MV-4-11 (cell line): ENCODE measurements around the gene SEMA3E.
"Not testable (repeated sequence)": the region's sequence is repeated elsewhere in the genome, so short reads cannot be mapped to it uniquely, and the experiment has no call there.

Experiments used
- DNase-seq: peaks from one replicate; lab custom pipeline; 2025; lab: John Stamatoyannopoulos, UW

The SEMA3E gene

DNA sequence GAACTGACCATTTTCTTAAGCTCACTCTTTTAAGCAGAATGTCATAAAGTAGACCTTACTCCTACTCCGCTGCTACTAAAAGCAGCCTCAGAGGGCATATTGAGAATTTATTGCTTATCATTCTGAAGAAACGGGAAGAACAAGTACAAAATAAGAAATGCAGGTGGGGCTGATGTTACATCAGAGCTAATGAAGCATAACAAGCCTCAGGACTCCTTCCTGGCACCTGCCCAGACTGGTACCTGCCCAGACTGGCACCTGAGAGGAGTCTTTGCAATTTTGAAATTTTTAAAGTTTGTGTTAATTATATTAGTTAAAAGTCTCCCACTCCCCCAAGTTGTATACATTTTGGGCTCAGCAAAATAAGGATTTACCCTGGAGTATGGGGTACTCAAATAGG, 162.4 kb downstream of the SEMA3E start:
- DNase-seq: no peak

DNA sequence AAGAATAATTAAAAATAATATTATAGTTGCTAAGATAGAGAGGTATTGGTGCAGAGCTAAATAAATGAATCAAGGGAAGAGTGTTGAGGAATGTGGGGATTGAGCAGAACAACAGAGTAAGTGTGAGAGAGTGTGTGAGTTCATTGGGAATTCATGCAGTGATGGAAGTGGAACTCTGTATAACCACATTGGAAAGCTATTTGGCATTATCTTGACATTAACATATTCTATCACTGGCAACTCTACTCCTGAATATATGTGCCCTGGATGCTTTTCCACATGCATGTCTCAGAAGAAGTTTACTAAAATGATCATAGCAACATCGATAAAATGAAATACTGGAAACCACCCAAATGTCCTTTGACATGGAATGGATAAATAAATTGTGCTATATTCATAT, 164.1 kb downstream of the SEMA3E start:
- DNase-seq: no peak

DNA sequence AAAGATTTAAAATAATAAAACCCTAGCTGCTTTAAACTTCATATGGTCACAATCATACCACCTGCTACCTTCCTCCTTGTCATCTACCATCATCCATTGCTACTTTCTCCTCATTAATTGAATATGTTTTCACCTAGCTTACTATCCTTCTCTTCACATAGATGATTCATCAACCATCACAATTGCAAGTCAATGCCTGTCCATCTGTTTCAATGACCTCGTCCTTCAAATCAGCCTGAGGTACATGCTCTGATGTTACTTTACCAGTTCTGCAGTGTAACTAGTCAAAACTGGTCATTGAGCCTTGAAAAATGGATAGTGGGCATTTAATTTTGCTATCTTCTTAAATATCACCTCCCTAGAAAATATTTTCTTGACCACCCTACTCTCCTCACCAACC, 164.7 kb downstream of the SEMA3E start:
- no peak for DNase-seq

DNA sequence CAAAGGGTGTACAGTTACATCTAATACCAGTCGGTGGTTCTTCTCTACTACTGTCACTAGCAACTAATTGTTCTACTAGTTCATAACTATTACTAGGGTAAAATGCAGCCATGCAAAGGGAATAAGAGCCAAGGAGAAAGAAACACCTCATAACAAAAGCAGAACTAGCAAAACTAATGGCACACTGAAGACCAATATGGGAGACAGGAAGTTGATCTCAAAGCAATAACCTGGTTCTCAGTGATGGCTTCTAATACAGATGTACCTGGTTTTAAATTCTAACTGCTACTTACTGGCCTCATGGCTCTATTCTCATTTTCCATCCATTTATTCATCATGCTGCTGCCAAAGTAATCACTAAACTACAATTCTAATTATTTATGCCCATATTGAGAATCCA, 170.3 kb downstream of the SEMA3E start:
- DNase-seq: no peak

DNA sequence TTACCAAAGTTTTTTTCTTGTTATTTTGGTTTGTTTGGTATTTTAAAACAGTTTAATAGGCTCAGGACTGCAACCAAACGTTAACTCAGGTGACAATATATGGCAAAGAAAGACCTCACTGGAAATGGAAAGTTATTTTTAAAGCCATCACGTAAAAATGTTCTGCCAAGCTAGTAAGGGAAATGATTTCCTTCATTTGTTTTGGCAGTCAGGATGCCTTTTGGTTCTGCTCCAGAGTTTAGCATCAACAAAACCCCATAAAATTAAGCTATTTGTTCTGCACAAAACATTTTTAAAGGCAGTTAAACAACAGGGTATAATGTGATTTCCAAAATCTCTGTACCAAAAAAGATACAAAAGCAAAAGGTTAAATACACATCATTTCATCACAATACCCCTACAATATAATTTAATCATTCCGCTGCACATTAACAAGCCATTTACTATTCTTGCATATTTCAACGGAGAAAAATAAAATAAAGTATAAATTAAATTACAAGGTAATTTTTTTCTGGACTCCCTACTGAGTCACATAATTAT, 172.4 kb downstream of the SEMA3E start:
- no peak for DNase-seq

DNA sequence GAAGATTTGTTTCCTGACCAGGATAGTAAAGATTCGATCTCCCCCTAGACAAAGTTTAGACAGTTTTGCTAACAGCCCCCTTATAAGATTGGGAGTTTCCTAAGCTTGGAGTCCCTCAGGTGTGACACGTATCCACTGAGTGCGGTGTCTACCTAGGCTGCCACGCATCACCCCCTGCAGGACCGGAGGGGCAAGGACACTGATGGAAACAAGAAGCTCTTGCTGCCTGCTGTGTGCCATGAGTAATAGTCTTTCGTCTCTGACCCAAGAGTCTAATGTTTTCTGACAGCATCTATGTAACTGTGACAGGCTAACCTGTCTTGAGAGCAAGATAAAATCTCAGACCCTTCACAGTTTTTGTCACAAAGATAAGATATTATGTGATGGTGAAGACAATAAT, 173.5 kb downstream of the SEMA3E start:
- DNase-seq: no peak

DNA sequence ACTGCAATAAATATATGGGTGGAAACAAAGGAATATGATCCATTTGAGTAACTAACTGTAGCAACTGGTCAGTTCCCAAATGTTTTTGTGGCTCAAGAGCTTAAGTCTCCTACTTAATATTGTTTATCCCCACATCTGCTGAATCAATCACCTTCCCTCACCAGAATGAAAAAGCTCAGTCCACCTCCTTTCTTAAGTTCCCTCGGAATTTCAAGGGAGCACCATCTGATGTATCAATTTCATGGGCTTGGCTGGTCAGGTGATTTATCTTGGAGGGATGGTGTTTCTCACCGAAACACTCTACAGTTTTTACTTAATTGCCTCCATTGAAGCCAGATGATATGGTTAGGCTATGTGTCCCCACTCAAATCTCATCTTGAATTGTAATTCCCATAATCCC, 176.6 kb downstream of the SEMA3E start:
- no peak for DNase-seq

DNA sequence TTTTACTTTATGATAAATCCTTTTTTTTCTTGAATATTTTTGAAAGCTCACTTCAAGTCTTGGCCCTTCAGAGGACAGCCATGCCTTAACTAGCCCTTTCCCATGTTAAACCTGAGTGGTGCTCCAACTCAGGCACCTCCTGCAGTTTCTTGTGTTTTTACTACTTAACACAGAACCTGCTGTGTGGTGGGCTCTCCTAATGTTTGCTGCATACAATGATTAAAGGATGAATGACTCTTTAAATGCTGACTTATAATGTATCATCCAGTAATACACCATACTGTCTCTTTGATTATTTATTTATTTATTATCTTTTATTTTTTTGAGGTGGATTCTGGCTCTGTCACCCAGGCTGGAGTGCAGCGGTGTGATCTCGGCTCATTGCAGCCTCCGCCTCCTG, 179.4 kb downstream of the SEMA3E start:
- DNase-seq: no peak

DNA sequence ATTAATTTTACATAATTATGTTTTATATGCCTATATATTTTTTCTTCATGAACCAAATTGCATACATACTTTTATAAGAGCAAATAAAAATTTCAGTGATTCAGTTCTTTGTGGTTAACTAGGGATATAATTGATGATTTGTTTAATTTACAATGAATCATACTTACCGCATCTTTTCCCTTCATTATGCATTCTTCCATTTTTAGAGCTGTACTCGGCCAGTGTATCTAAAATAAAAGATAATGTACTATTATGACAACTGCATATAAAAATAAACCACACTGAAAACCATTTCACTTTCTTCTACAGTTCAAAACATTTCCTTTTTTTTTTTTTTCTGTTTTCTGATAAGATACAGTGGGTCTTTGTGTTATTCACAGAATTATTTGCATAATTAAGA, 179.9 kb downstream of the SEMA3E start:
- DNase-seq: no peak

DNA sequence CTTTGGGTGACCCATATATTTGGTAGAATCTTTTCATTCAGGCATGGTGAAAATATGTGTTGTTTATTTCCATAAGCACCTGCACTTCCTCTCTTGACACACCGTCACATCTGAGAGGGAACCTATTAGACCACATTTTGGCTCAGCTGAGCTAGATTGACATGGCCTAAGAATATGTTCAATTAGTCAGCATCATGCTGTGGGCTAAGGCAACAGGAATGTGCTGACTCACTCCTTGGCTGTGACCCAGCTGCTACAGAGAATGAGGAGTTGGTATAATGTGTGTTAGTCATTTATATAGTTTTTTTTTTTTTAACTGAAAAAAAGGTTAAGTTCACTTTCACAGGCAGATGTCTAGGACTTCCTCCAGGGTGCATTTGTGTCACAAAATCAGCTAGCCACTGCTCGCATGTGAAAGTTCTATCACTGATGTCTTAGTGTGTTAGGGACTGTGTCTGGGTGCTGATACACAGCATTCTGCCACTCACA, 180.6 kb downstream of the SEMA3E start:
- peak; percentile 86 for DNase-seq

DNA sequence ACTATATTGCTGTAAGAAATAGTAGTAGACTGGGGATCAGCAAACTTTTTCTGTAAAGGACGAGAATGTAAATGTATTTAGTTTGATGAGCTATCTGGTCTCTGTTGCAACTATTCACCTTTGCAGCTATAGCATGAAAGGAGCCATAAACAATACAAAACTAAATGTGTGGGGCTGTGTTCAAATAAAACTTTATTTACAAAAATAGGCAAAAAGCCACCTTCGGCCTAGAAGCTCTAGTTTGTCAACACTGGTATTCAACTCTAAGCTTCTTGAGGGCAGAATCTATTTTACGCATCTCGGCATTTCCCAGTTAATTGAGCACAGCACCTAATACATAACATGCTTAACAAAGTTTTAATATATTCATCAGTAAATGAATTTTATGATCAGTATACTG, 181.4 kb downstream of the SEMA3E start:
- no peak for DNase-seq

DNA sequence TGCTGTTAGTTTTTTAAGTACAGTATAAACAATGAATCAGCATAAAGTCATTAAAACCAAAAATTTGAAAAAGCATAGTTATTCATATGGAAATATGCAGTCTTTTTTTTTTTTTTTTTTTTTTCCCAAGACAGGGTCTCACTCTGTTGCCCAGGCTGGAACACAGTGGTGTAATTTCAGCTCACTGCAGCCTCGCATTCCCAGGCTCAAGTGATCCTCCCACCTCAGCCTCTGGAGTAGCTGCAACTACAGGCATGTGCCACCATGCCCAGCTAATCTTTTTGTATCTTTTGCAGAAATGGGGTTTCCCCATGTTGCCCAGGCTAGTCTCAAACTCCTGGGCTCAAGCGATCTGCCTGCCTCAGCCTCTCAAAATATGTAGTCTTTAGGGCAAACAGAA, 182.0 kb downstream of the SEMA3E start:
- DNase-seq: no peak

DNA sequence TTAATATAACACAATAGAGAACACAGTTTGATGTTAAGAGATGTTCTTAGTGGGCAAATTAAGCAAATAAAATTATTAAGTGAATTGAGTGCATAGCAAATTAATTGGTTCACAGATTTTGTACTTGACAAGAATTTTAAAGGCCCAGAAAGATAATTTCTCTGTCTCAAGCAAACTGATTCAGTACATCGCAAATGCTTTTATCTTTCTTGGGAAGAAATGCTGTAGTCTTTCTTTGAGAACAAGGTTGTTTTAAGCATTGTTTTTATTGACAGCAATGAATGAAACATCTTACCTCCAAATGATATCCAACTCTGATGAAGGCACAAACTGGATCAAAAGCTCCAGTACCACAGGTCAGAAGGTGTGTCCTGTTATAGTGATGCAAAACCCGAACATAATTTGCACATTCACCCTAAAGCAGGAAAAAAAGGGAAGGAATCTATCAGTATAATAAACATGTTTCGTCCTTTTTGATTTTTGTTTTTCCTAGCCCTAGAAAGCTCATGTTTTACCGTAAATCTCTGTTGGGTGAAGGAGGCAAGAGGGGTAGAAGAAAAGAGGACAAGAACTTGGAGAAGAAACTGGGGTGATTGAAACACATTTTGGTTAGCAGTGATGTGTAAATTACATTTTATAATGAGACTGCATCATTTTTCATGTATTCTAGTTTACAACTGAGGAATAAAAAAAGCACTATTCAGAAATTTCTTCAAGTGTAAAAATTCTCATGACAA, 182.6 kb downstream of the SEMA3E start:
- DNase-seq: no peak

DNA sequence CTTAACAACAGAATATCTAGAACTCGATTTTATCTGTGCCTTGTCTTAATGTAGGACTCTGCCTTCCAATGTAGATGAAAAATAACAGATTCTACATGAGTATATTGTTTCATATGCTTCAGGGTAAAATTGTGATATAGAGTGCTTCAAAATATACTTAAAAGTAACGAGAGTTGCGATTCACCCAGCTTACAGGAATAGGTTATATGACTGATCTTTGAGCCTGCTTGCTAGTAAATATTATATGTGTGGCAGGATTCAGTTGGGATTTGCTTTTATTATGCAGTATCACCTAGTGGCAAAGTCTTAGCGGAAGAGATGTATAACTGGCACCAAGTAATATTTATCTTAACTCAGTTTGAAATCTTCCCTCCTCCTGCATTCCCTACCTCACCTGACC, 183.3 kb downstream of the SEMA3E start:
- no peak for DNase-seq

DNA sequence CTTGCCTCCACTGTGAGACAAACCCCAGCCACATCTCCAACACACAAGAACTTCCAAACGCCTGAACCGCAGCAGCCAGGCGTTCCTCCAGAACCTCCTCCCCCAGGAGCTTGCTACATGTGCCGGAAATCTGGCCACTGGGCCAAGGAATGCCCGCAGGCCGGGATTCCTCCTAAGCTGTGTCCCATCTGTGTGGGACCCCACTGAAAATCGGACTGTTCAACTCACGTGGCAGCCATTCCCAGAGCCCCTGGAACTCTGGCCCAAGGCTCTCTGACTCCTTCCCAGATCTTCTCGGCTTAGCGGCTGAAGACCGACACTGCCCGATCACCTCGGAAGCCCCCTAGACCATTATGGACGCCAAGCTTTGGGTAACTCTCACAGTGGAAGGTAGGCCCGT, 187.1 kb downstream of the SEMA3E start:
- DNase-seq: not testable (repeated sequence)

DNA sequence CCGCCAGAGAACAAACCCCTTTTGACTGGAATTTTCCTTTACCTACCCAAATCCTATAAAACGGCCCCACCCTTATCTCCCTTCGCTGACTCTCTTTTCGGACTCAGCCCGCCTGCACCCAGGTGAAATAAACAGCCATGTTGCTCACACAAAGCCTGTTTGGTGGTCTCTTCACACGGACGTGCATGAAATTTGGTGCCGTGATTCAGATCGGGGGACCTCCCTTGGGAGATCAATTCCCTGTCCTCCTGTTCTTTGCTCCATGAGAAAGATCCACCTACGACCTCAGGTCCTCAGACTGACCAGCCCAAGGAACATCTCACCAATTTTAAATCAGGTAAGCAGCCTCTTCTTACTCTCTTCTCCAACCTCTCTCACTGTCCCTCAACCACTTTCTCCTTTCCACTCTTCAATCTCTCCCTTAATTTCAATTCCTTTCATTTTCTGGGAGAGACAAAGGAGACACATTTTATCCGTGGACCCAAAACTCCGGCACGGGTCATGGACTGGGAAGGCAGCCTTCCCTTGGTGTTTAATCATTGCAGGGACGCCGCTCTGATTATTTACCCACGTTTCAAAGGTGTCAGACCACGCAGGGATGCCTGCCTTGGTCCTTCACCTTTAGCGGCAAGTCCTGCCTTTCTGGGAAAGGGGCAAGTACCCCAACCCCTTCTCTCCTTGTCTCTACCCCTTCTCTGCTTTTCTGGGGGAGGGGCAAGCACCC, 188.8 kb downstream of the SEMA3E start:
- not testable (repeated sequence) for DNase-seq

DNA sequence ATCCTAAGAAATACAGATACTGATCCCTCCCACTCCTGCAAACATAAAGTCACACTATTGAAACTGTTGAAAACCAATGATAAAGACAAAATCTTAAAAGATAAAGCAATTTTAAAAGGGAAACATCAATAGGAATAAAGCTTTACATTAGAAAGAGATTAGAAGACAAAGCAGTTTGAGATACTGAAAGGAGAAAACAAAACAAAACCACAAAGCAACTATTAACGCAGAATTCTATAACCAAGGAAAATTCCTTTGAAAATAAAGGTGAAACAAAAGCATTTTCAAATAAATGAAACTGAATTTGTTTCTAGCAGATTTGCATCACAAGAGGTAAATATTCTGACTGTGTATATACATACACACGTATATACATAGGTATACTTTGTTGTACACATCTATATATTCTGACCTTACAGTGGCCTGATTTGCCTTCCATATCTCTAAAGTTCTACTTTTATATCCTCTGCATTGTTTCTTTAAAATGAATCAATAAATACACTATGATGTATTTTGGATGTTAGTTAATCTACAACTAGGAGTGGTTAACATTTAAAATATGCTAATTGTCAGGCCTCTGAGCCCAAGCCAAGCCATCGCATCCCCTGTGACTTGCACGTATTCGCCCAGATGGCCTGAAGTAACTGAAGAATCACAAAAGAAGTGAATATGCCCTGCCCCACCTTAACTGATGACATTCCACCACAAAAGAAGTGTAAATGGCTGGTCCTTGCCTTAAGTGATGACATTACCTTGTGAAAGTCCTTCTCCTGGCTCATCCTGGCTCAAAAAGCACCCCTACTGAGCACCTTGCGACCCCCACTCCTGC, 189.6 kb downstream of the SEMA3E start:
- DNase-seq: not testable (repeated sequence)

DNA sequence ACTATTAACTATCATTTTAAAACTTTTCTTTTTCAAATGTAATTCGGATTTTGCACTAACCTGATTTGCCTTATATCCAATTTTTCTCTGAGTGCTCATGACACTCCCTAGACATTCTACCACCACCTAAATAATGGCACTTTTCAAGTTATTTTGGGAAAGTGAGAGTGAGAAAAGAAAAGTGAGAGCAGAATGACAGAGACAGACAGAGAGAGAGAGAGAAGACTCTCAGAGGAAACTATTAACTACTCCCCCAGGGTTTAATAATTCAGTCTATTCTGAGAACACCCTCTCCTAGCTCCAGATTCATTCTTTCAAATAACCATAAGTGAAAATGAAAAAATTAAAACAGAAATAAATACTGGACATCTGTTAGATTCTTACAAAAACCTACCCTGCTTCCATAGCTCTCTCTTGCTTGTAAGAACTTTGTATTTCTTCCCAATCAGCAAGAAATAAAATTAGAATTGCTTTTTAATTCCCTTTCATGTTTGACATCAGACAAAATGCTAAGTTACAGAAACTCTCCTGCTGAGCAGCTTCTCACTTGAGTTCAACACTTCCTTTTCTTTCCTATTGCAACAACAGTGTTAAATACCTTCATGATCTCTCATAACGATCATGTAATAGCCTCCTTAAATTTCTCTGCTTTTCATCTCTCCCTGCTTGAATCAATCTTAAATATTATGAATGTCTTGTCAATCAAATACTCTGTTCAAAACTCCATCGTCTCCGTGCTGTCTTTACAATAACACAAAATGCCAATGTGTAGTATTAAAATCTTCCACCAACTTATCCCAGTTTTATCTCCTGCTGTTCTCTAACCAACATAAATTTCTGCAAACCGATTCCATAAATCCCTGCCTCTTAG, 191.7 kb downstream of the SEMA3E start:
- DNase-seq: no peak

DNA sequence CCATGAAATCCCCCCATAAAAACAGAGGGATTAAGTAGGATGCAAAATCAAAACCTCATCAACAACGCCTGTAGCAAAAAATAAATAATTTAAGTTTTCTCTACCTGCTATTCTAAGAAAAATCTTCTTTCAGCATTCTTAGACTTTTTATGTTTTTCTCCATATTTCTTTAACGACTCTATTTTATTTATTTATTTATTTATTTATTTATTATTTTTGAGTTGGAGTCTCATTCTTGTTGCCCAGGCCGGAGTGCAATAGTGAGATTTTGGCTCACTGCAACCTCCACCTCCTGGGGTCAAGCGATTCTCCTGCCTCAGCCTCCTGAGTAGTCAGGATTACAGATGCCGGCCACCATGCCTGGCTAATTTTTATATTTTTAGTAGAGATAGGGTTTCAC, 192.5 kb downstream of the SEMA3E start:
- no peak for DNase-seq

DNA sequence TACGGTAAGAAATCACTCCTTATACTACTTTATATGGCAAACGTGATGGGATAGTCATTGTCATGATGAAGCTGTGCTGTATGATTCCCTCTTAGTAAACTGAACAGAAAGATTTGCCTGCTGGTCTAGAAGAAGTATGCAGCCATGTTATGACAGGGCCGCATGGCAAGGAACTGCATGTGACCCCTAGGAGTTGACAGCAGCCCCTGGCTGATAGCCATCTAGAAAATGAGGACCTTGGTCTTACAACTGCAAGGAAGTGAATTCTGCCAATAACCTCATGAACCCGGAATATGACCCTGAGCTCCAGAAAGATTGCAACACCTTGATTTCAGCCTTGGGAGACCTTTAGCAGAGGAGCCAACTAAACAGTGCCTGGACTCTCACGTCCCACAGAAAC, 193.3 kb downstream of the SEMA3E start:
- DNase-seq: no peak

DNA sequence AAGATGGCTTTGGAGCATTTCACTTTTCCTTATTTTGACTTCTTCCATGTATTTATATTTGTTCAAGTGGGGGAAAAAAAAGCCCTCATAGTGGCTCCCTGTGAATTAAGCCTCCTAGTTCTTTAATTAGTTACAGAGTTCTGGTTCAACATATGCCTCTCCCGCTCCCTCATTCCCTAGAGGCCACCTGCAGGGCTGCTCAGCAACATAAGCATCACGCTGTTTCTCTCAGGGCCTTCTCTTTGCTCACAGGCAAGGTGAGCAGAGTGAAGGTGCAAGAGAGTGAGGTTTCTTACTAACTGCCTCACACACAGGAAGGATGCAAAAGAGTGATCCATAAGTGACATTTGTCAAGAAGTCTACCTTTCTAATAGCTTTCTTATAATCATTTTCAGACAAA, 196.7 kb downstream of the SEMA3E start:
- no peak for DNase-seq
